Liver (tissue), 9 donors: Measurements from ENCODE around the gene GALNT14. TPM values are rescaled to one million over a fixed set of nuclear protein-coding genes. Genes with fewer than 3 reads are reported as not detected.

Experiments used
- DNase-seq: peaks from one replicate; pipeline ENCODE4 v3.0.0-alpha.2; 2017; ENCODE audit warnings: low spot score
- H3K27ac ChIP-seq, 2 donors: one replicate each; pipeline ENCODE4 v1.7.0; 2013; ENCODE audit warnings: inconsistent platforms in 2 of 2, low read length in 2 of 2, control low read depth in 1 of 2, low read depth in 1 of 2, mild to moderate bottlenecking in 1 of 2
- H3K27me3 ChIP-seq, 4 donors: one replicate each; pipeline versions ENCODE4 v1.6.1 to v1.7.0; 2013; ENCODE audit warnings: low read length in 3 of 4, inconsistent platforms in 1 of 4, mild to moderate bottlenecking in 1 of 4, moderate library complexity in 1 of 4; ENCODE audit not compliant: control insufficient read depth in 4 of 4, insufficient read depth in 4 of 4
- H3K36me3 ChIP-seq, 4 donors: one replicate each; pipeline versions ENCODE4 v1.6.1 to v1.7.0; 2013; ENCODE audit warnings: low read length in 3 of 4, mild to moderate bottlenecking in 3 of 4, low read depth in 1 of 4, moderate library complexity in 1 of 4; ENCODE audit not compliant: control insufficient read depth in 4 of 4, insufficient read depth in 3 of 4
- H3K4me1 ChIP-seq, 4 donors: one replicate each; pipeline versions ENCODE4 v1.6.1 to v1.7.0; 2013; ENCODE audit warnings: low read length in 3 of 4, mild to moderate bottlenecking in 3 of 4, moderate library complexity in 1 of 4; ENCODE audit not compliant: control insufficient read depth in 4 of 4, insufficient read depth in 4 of 4
- H3K4me3 ChIP-seq, 3 donors: one replicate each; pipeline versions ENCODE4 v1.6.1 to v1.7.0; 2013; ENCODE audit warnings: low read length in 3 of 3, control low read depth in 1 of 3, low read depth in 1 of 3, mild to moderate bottlenecking in 1 of 3
- H3K9ac ChIP-seq, 2 donors: one replicate each; pipeline ENCODE4 v1.7.0; 2013; ENCODE audit warnings: low read length in 2 of 2, mild to moderate bottlenecking in 2 of 2, moderate library complexity in 2 of 2, control low read depth in 1 of 2, low read depth in 1 of 2
- H3K9me3 ChIP-seq, 4 donors: one replicate each; pipeline versions ENCODE4 v1.6.1 to v1.7.0; 2013; ENCODE audit warnings: low read length in 3 of 4; ENCODE audit not compliant: control insufficient read depth in 4 of 4
- ATF3 ChIP-seq: IDR thresholded peaks from 2 replicates; pipeline ENCODE4 v1.6.1; 2016; ENCODE audit warnings: antibody characterized with exemption
- CTCF ChIP-seq: fragments of 150-350 bp; IDR thresholded peaks from 2 replicates; pipeline ENCODE4 v1.5.1; 2017; ENCODE audit warnings: improper control_type of control experiment, low read depth, low read length; ENCODE audit not compliant: missing input control
- EGR1 ChIP-seq, 2 donors: IDR thresholded peaks; 2 replicates each; pipeline ENCODE4 v1.6.1; 2016 to 2018; ENCODE audit warnings: antibody characterized with exemption in 2 of 2, low read depth in 2 of 2
- FOXA1 ChIP-seq: IDR thresholded peaks from 2 replicates; pipeline ENCODE4 v1.6.1; 2016; ENCODE audit warnings: antibody characterized with exemption
- FOXA2 ChIP-seq: IDR thresholded peaks from 2 replicates; pipeline ENCODE4 v1.6.1; 2016; ENCODE audit warnings: antibody characterized with exemption
- GABPA ChIP-seq, 2 donors: IDR thresholded peaks in 1 of 2; conservative IDR thresholded peaks in 1 of 2; 2 replicates each; pipeline ENCODE4 v1.6.1; 2016; ENCODE audit warnings: antibody characterized with exemption in 2 of 2, mild to moderate bottlenecking in 1 of 2, moderate library complexity in 1 of 2
- HNF4A ChIP-seq, 2 donors: conservative IDR thresholded peaks; 2 replicates each; pipeline ENCODE4 v1.6.1; 2016; ENCODE audit warnings: antibody characterized with exemption in 2 of 2, mild to moderate bottlenecking in 2 of 2
- HNF4G ChIP-seq: IDR thresholded peaks from 2 replicates; pipeline ENCODE4 v1.6.1; 2016; ENCODE audit warnings: antibody characterized with exemption
- JUND ChIP-seq, 2 donors: IDR thresholded peaks; 2 replicates each; pipeline ENCODE4 v1.6.1; 2016; ENCODE audit warnings: antibody characterized with exemption in 2 of 2
- NR2F2 ChIP-seq: IDR thresholded peaks from 2 replicates; pipeline ENCODE4 v1.6.1; 2016; ENCODE audit warnings: antibody characterized with exemption
- RAD21 ChIP-seq, 2 donors: IDR thresholded peaks; 2 replicates each; pipeline ENCODE4 v1.6.1; 2016; ENCODE audit warnings: antibody characterized with exemption in 2 of 2, mild to moderate bottlenecking in 2 of 2
- REST ChIP-seq: IDR thresholded peaks from 2 replicates; pipeline ENCODE4 v1.6.1; 2016; ENCODE audit warnings: antibody characterized with exemption, mild to moderate bottlenecking
- RXRA ChIP-seq, 2 donors: IDR thresholded peaks; 2 replicates each; pipeline ENCODE4 v1.6.1; 2017 to 2018; ENCODE audit warnings: antibody characterized with exemption in 2 of 2, mild to moderate bottlenecking in 1 of 2
- SP1 ChIP-seq: IDR thresholded peaks from 2 replicates; pipeline ENCODE4 v1.6.1; 2018; ENCODE audit warnings: antibody characterized with exemption, mild to moderate bottlenecking
- TAF1 ChIP-seq: conservative IDR thresholded peaks from 2 replicates; pipeline ENCODE4 v1.6.1; 2016; ENCODE audit warnings: antibody characterized with exemption, mild to moderate bottlenecking
- YY1 ChIP-seq: IDR thresholded peaks from 2 replicates; pipeline ENCODE4 v1.6.1; 2016; ENCODE audit warnings: antibody characterized with exemption, mild to moderate bottlenecking
- ZBTB33 ChIP-seq: IDR thresholded peaks from 2 replicates; pipeline ENCODE4 v1.6.1; 2016; ENCODE audit warnings: antibody characterized with exemption
- WGBS: extraction: QIAGEN DNeasy Blood & Tissue Kit; methylation state at CpG from one replicate; pipeline ENCODE4 v1.1.7; 2013; 5-methylcytosine and 5-hydroxymethylcytosine counted together
- polyA plus RNA-seq, 2 donors: library from polyadenylated mRNA; stranded (reverse) in 1 of 2; unstranded in 1 of 2; fragments of 200-250 nt in 1 of 2; fragments of >200 nt in 1 of 2; fragmentation: Nextera tagmentation in 1 of 2; extraction: Ambion mirVana in 1 of 2; gene quantifications; one replicate each; pipeline versions ENCODE4 v1.2.1 to v1.2.3, GENCODE V29; 2013 to 2015
- total RNA-seq, 2 donors: library from RNA; depleted of rRNA; stranded (reverse); fragments of >200 nt; gene quantifications; one replicate each; pipeline ENCODE4 v1.2.3, GENCODE V29; 2014
- TF ChIP-seq, protein P1 (sequence below): IDR thresholded peaks from 2 replicates; pipeline ENCODE4 v1.6.1; 2016; ENCODE audit warnings: antibody characterized with exemption
- donor health status: healthy.
- donor health status: healthy.
- donor health status: healthy.
- donor health status: healthy.
- donor health status: healthy.

Gene GALNT14
- total and polyA plus RNA-seq, 4 donors: 0.86 to 2.0 (median 1.5) TPM

- H3K4me1 ChIP-seq: no peaks in the 10 kb centered on the region
- no peak overlapping the region for H3K9ac ChIP-seq
- no peak overlapping the region for H3K27ac ChIP-seq
- no peaks in the 10 kb centered on the region for H3K9me3 ChIP-seq
- no peak for DNase-seq
- no peak overlapping the region for H3K4me3 ChIP-seq
- H3K27me3 ChIP-seq: no peaks in the 10 kb centered on the region
- no peaks in the 10 kb centered on the region for H3K36me3 ChIP-seq
- 91% methylated on average over 15 of the region's 15 CpGs for WGBS
- TF ChIP-seq JUND (IDR thresholded peaks at IDR 0.05): no peak
- TF ChIP-seq ATF3: no peak
- TF ChIP-seq GABPA (IDR thresholded peaks at IDR 0.05 in 1 of 2, conservative IDR thresholded peaks at IDR 0.05 in 1 of 2): no peak
- no peak for TF ChIP-seq RXRA (IDR thresholded peaks at IDR 0.05)
- TF ChIP-seq, protein P1, sequence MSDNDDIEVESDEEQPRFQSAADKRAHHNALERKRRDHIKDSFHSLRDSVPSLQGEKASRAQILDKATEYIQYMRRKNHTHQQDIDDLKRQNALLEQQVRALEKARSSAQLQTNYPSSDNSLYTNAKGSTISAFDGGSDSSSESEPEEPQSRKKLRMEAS: no peak
- TF ChIP-seq TAF1: no peak
- no peak for TF ChIP-seq NR2F2
- TF ChIP-seq FOXA1: no peak
- no peak for TF ChIP-seq CTCF
- TF ChIP-seq RAD21 (IDR thresholded peaks at IDR 0.05): no peak
- TF ChIP-seq YY1: no peak
- no peak for TF ChIP-seq SP1
- no peak for TF ChIP-seq EGR1 (IDR thresholded peaks at IDR 0.05; ENCODE audit: low read depth in 2 of 2)
- no peak for TF ChIP-seq FOXA2
- TF ChIP-seq REST: no peak
- no peak for TF ChIP-seq ZBTB33
- no peak for TF ChIP-seq HNF4A (conservative IDR thresholded peaks at IDR 0.05)
- TF ChIP-seq HNF4G: no peak
These were observed 179.9 kb downstream of the GALNT14 start for GRCh38 chr2:30958193-30958917.
